Measurements from ENCODE around the gene CCT2. TPM values are rescaled to one million over a fixed set of nuclear protein-coding genes. Genes with fewer than 3 reads are reported as not detected.

The CCT2 gene
- total and polyA plus RNA-seq, 10 donors = 80.5 to 120 (median 92.6) TPM

Small RNAs within 50 kb of the gene (microRNA-seq; reads per million reads assigned to microRNA genes)
- 0 reads per million in 3 donors for gene MIR3913-1
- gene MIR3913-2 = 0 reads per million in 3 donors

Small RNAs within 50 kb of the gene (small RNA-seq; reads per million reads assigned to genes)
- gene MIR3913-1 = 2.4 to 3.8 (median 2.7) reads per million in 4 donors

Other genes starting within 250 kb of the CCT2 start
- gene LYZ, start 237.1 kb upstream of the CCT2 start, total RNA-seq = 100 to 1,000 TPM; 149 to 941 (median 318) TPM
- 100 to 1,000 TPM in 2 of 3 donors, 10 to 100 TPM in 1; 96.3 to 166 (median 133) TPM for gene LYZ, start 237.1 kb upstream of the CCT2 start, polyA plus RNA-seq
- gene YEATS4, start 225.7 kb upstream of the CCT2 start, total RNA-seq = 10 to 100 TPM; 11.3 to 36.5 (median 15.4) TPM
- gene YEATS4, start 225.7 kb upstream of the CCT2 start, polyA plus RNA-seq = 10 to 100 TPM; 13.6 to 18.3 (median 17.6) TPM
- 10 to 100 TPM; 25.3 to 51.7 (median 31.8) TPM for gene FRS2, start 115.1 kb upstream of the CCT2 start, total RNA-seq
- gene FRS2, start 115.1 kb upstream of the CCT2 start, polyA plus RNA-seq = 1 to 10 TPM; 3.4 to 4.8 (median 4.3) TPM
- gene LRRC10, start 25.4 kb downstream of the CCT2 start, total RNA-seq = not detected
- gene LRRC10, start 25.4 kb downstream of the CCT2 start, polyA plus RNA-seq = not detected
- under 1 TPM in 1 of 7 donors, not detected in 6; 0.14 TPM for gene BEST3, start 113.8 kb downstream of the CCT2 start, total RNA-seq
- not detected for gene BEST3, start 113.8 kb downstream of the CCT2 start, polyA plus RNA-seq
- 10 to 100 TPM; 16.6 to 41.2 (median 20.9) TPM for gene RAB3IP, start 153.4 kb downstream of the CCT2 start, total RNA-seq
- 10 to 100 TPM; 11.8 to 15.2 (median 12.6) TPM for gene RAB3IP, start 153.4 kb downstream of the CCT2 start, polyA plus RNA-seq
- under 1 TPM in 2 of 7 donors, not detected in 5; 0.20 to 0.44 TPM for gene MYRFL, start 239.8 kb downstream of the CCT2 start, total RNA-seq
- under 1 TPM; 0.04 to 0.22 (median 0.08) TPM for gene MYRFL, start 239.8 kb downstream of the CCT2 start, polyA plus RNA-seq

All from spleen (tissue), 11 donors.